Chondrocyte (in vitro differentiated cells): ENCODE measurements around the gene MAP10. TPM values are rescaled to one million over a fixed set of nuclear protein-coding genes. Genes with fewer than 3 reads are reported as not detected.

ENCODE experiments used
- DNase-seq: peaks from one replicate; pipeline ENCODE4 v3.0.0; 2021; ENCODE audit warnings: mixed read lengths, low spot score
- H3K27ac Mint-ChIP-seq: one replicate; pipeline ENCODE4 v1.8.0; 2021; ENCODE audit warnings: mild to moderate bottlenecking, moderate library complexity, mixed read lengths; ENCODE audit not compliant: unreplicated experiment
- H3K27me3 Mint-ChIP-seq: 2 replicates; pipeline ENCODE4 v1.8.0; 2021; ENCODE audit warnings: low read depth, mixed read lengths
- H3K36me3 Mint-ChIP-seq: 2 replicates; pipeline ENCODE4 v1.8.0; 2021; ENCODE audit warnings: low read depth, mixed read lengths
- H3K4me1 Mint-ChIP-seq: 2 replicates; pipeline ENCODE4 v1.8.0; 2021; ENCODE audit warnings: low read depth, mild to moderate bottlenecking, mixed read lengths
- H3K4me3 Mint-ChIP-seq: one replicate; pipeline ENCODE4 v1.8.0; 2021; ENCODE audit warnings: mild to moderate bottlenecking, moderate library complexity, mixed read lengths; ENCODE audit not compliant: unreplicated experiment
- H3K9me3 Mint-ChIP-seq: 2 replicates; pipeline ENCODE4 v1.8.0; 2021; ENCODE audit warnings: low read depth, mixed read lengths
- total RNA-seq: library from RNA; stranded (reverse); gene quantifications from 3 replicates; pipeline ENCODE4 v1.2.1, GENCODE V29; 2021
- TF ChIP-seq, protein P1 (sequence below): fragments of 200-600 bp; sonication (generic); IDR thresholded peaks from 2 replicates; pipeline ENCODE4 v1.5.0; 2021; ENCODE audit warnings: antibody characterized with exemption, mild to moderate bottlenecking, moderate library complexity

Gene MAP10
- total RNA-seq, 1 donor from 2014 or later, result 1.0 TPM

GRCh38 chr1:232813097-232813496 is 7.9 kb downstream of the MAP10 start:
- DNase-seq, result no peak
- H3K27ac Mint-ChIP-seq, result no peak overlapping the region
- TF ChIP-seq, protein P1, sequence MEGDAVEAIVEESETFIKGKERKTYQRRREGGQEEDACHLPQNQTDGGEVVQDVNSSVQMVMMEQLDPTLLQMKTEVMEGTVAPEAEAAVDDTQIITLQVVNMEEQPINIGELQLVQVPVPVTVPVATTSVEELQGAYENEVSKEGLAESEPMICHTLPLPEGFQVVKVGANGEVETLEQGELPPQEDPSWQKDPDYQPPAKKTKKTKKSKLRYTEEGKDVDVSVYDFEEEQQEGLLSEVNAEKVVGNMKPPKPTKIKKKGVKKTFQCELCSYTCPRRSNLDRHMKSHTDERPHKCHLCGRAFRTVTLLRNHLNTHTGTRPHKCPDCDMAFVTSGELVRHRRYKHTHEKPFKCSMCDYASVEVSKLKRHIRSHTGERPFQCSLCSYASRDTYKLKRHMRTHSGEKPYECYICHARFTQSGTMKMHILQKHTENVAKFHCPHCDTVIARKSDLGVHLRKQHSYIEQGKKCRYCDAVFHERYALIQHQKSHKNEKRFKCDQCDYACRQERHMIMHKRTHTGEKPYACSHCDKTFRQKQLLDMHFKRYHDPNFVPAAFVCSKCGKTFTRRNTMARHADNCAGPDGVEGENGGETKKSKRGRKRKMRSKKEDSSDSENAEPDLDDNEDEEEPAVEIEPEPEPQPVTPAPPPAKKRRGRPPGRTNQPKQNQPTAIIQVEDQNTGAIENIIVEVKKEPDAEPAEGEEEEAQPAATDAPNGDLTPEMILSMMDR, result no peak
- no peaks in the 10 kb centered on the region for H3K36me3 Mint-ChIP-seq
- no peak overlapping the region for H3K4me3 Mint-ChIP-seq
- no peaks in the 10 kb centered on the region for H3K9me3 Mint-ChIP-seq
- no peaks in the 10 kb centered on the region for H3K4me1 Mint-ChIP-seq
- no peaks in the 10 kb centered on the region for H3K27me3 Mint-ChIP-seq

GRCh38 chr1:232813760-232814159 is 8.5 kb downstream of the MAP10 start:
- no peak overlapping the region for H3K27ac Mint-ChIP-seq
- no peaks in the 10 kb centered on the region for H3K27me3 Mint-ChIP-seq
- H3K4me1 Mint-ChIP-seq, result no peaks in the 10 kb centered on the region
- H3K4me3 Mint-ChIP-seq, result no peak overlapping the region
- DNase-seq, result no peak
- H3K36me3 Mint-ChIP-seq, result no peaks in the 10 kb centered on the region
- TF ChIP-seq, protein P1, result no peak
- H3K9me3 Mint-ChIP-seq, result no peaks in the 10 kb centered on the region

DNA sequence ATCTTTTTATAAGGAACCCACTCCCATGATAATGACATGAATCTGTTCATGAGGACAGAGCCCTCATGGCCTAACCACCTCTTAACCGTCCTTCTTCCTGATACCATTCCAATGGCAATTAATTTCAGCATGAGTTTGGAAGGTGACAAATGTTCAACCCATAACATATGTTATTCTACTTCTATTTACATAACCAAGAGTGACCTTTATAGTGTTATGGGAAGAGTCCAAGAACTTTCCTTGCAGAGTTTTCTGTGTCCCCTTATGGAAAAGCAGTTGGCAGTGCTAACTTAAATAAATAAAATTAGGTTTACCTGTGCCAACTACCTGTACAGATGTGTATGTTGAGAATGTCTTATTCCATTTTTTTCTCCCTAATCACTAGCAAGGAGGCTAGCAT is 11.1 kb downstream of the MAP10 start:
- H3K27me3 Mint-ChIP-seq, result no peaks in the 10 kb centered on the region
- H3K36me3 Mint-ChIP-seq, result peaks cover 1% of the 10 kb centered on the region
- no peak overlapping the region for H3K4me3 Mint-ChIP-seq
- DNase-seq, result no peak
- no peak overlapping the region for H3K27ac Mint-ChIP-seq
- TF ChIP-seq, protein P1, result no peak
- H3K9me3 Mint-ChIP-seq, result no peaks in the 10 kb centered on the region
- no peaks in the 10 kb centered on the region for H3K4me1 Mint-ChIP-seq

- peaks cover 1% of the 10 kb centered on the region for H3K36me3 Mint-ChIP-seq
- H3K9me3 Mint-ChIP-seq, result no peaks in the 10 kb centered on the region
- no peaks in the 10 kb centered on the region for H3K4me1 Mint-ChIP-seq
- no peak overlapping the region for H3K4me3 Mint-ChIP-seq
- no peak for DNase-seq
- H3K27me3 Mint-ChIP-seq, result no peaks in the 10 kb centered on the region
- H3K27ac Mint-ChIP-seq, result no peak overlapping the region
- TF ChIP-seq, protein P1, result no peak
These were observed 12.8 kb downstream of the MAP10 start for GRCh38 chr1:232818040-232818439.

DNA sequence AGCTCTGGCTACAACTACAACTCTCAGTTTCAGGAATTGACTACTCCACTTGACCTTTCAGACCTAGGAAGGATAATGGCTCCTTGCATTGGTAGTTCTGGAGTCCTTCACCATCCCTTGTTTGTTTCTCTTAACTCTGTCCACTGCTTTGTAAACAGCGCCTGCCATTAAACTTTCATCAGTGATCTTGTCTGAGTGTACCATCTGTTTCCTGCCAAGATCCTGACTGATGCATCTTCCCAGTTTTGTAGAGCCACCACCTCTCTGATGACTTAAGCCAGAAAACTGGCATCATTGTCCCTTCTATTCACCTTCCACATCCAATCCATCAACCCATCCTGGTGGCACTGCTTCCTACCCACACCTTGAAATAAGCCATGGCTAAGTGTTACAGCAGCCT is 15.2 kb downstream of the MAP10 start:
- no peak overlapping the region for H3K4me3 Mint-ChIP-seq
- no peaks in the 10 kb centered on the region for H3K27me3 Mint-ChIP-seq
- TF ChIP-seq, protein P1, result no peak
- no peaks in the 10 kb centered on the region for H3K9me3 Mint-ChIP-seq
- H3K36me3 Mint-ChIP-seq, result peaks cover 1% of the 10 kb centered on the region
- no peaks in the 10 kb centered on the region for H3K4me1 Mint-ChIP-seq
- DNase-seq, result no peak
- H3K27ac Mint-ChIP-seq, result no peak overlapping the region
